Activated CD8-positive, alpha-beta memory T cell treated with anti-CD3 and anti-CD28 coated beads, Interleukin-2, amount 50 U/mL, for 4 hours (primary cell): ENCODE measurements around the gene FADS3.
A peak's percentile ranks its signal among the peaks of the same experiment; 100 is the strongest.

Source experiments
- DNase-seq: peaks from one replicate; pipeline ENCODE4 v3.0.0-alpha.2; 2020

The FADS3 gene

DNA sequence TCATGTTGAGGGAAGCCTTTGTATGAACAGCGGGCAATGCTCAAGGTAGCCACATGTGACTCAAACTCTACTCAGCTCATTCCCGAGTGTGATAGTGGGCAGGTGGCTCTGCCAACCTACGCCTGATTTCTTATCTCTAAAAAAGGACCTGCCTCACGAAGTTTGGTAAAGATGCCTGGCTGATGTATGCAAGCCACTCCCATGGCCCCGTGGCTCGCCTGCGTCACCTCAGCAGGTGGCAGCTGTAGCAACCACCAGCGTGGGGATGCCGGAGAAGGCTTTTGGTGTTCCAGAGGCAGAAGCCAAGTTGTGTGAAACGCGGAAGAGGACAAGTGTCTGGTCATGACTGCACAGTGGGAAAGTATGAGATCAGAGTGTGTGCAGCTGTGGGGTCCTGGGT, 57.9 kb downstream of the FADS3 start:
- DNase-seq, result no peak

DNA sequence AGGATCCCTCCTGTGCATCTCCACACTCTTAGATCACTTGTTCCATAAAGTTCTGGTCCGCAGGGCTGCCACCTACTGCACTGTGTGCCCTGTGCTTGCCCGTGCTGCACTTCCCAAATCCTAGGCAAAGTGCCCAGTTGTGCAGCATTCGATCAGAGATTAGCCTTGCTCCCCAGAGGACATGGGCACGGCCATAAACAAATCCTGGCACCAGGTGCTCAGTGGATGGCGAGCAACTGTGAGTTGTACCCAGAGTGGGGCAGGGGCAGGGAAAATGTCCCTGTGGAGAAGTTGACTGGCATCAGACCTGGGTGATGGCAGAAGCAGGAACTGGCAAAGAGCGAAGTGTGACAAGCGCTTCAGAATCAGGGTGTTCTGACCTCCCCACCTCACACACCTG, 58.6 kb downstream of the FADS3 start:
- DNase-seq, result no peak

DNA sequence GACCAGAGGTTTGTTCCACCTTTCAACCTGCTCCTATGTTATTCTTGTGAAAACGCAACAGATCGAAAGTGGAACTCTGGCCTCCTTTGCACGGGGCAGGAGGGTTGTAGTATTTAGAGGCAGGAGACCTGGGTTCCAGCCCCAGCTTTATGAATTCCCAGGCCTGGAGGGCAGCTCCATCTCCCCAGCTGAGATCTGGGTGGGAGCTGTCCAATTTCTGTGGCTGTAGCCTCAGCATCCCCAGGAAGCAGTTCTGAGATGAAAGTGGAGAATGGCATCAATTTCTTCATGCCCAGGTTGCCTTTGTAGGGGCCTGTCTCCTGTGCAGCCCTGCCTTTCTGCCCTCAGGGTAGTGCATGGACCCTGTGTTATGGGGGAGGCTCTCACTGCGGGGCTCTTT, 59.1 kb downstream of the FADS3 start:
- no peak for DNase-seq

DNA sequence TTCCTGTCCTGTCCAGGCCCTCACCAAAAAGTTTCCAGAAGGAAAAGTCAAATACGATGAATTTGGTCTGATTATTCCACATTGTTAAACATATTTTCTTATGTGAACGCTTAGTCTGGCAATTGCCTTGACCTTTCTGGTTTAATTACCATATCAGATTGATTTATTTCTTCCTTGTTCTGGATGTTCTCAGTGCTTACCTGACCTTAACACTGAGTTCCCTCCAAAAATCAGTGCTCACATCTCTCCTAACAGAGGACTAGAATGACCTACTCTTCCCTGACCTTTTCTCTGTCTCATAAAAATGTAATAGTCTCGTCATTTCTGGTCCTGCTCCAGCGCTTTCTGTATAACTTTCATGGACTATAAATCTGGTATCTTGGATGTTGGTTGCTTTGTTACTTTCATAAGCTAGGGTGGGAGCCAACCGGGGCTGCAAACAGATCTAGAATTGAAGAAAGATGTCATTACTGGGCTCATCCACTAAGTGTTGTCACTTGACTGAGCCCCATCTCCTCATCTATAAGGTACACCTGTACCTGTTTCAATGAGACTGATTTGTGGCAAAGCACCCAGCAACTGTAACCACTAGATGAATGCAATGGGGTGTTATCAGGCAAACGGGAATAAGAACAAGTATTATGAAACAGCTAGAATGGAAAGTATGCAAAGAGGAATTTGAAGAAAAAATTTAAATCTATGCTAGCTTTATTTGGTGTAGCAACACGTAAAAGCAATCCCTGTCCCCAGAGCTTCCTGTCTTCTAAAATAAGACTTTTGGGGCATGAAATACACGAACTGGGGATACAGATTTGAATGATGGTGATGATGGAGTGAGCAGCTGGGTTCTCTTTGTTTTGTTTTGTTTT, 60.9 kb downstream of the FADS3 start:
- no peak for DNase-seq

DNA sequence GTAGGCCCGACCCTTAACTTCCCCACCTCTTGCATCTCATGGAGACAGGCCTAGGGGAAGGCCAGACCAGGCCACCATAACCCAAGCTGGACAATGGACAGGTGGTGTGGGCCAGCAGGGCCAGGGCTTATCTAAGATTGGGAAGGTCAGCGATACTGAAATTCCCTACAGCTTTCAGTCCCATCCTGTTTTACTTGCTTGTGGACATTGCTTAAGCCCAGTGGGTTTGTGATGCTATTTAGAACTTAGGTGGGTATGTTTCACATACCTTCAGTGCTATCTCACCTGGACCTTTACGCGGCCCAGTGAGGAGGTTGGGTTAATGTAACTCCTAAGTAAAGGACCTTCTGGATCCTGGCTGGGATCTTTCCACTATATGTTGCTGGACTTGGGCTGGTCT, 61.5 kb downstream of the FADS3 start:
- no peak for DNase-seq

DNA sequence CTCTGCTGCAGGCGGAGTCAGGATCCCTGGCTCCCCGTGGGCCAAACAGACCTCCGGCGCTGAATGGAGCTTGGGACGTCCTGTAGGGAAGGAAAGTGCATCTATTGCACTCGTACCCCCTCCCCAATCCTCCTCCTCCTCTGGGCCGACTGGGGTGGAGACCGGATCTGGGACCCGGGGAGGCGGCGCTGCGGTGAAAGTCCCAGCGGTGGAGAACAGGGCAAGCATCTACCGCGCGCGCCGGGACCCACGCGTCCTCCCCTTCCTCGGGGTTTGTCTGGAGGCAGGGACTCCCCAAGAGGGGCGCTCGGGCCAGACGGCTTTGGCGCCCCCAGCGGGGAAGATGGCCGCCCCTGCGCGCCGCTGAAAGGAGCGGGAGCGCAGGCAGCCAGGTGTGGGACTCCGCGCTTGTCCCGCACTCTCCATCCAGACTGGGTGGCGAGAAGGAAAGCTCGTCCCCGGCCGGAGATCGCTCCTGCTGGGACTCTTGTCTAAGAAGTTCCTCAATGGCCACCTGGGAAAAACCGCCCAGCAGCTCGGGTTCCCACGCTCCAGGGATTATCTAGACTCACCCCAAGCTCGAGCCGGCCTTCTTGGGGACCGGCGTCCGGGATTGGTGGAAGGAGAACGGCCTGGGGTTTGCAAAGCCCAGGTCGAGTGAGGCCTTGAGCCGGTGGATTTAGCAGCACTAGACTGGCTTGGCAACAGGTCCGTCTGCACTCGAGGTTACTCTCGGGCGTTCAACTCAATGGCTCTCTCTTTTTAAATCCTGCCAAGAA, 62.5 kb downstream of the FADS3 start:
- DNase-seq, result peak; percentile 37

DNA sequence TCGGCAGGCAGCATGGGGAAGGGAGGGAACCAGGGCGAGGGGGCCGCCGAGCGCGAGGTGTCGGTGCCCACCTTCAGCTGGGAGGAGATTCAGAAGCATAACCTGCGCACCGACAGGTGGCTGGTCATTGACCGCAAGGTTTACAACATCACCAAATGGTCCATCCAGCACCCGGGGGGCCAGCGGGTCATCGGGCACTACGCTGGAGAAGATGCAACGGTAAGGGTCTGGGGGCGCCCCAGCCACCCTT, 63.0 kb downstream of the FADS3 start:
- DNase-seq, result no peak

DNA sequence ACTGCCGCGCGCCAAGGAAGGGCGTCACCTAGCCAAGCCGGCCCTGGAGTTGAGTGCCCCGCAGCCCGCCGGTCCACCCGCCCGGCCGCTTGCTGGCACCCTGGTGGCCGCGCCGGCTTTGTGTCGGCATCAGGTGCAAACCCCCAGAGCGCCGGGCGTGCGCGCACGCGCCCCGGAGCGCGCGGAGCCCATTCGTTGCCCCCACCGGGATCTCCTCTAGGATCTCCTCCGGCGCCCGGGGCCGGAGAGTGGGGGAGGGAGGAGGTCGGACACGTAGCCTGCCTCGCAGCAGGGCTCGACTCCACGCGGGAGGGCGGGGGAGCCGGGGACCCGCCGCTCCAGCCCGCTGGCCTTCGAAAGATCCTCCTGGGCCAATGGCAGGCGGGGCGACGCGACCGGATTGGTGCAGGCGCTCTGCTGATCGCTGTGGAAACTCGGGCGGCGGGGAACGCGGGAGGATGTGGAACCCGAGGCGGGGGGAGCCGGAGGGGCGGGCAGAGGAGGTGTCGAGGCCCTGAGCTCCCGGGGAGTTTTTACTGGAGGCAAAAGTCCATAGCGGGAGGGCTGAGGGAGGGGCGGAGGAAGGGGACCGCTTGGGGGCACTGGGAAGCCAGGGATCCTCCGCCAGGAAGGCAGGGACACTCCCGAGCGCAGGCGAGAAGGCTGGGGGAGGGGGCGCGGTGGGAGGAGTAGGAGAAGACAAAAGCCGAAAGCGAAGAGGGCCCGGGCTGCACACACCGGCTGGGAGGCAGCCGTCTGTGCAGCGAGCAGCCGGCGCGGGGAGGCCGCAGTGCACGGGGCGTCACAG, 63.6 kb downstream of the FADS3 start, which contains the start of gene FADS2:
Gene FADS2 (plus strand): TSS at position 730 of the 808 bp plus-strand sequence. CDS start 91 bp downstream, outside the sequence.
- DNase-seq, result peak; percentile 58

DNA sequence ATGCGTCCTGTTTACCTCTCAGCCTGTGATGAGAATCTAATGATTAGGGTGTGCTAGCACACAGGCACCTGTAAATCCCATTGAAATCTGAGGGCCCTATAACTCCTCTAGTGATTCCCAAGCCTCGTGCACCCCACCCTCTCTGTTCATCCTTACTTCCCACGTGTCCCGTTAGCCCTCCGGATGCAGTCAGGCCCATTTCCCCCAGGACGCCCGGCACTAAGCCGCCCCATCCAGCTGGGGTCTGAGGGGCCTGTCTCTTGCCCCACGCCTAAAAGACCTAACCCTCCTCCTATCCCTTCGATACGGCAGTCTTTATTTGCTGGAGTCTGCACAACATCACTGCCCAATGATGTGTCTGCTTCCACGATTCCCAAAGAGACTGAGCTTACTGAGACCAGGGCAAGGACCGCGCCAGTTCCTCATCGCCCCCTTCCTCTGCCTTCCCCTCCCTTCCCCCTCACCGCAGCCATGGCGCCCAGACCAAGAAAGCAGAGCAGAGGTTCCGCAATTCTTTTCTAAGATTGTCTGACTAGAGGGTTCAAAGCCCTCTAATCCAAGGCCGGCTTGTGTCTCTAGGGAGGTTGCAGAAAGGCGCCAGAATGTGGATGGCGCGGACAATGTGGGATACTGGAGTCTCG, 64.3 kb downstream of the FADS3 start:
- no peak for DNase-seq
